HG02678 (cell line): ENCODE data around the gene VIL1.

Experiments
- ATAC-seq: cut with Tn5 transposase; IDR thresholded peaks from one replicate; pipeline ENCODE4 v1.9.1; 2021; ENCODE audit warnings: mild to moderate bottlenecking, moderate library complexity; ENCODE audit not compliant: unreplicated experiment

VIL1 gene

GRCh38 chr2:218482651-218483050 lies 63.7 kb downstream of the VIL1 start:
- ATAC-seq: no peak

GRCh38 chr2:218485986-218486667 lies 67.2 kb downstream of the VIL1 start:
- ATAC-seq: no peak

- ATAC-seq: no peak
Measured at GRCh38 chr2:218500501-218501060, 81.7 kb downstream of the VIL1 start.

GRCh38 chr2:218501665-218502064 lies 82.7 kb downstream of the VIL1 start:
- ATAC-seq: no peak
